ENCODE data around the gene TEAD4.
A peak's percentile ranks its signal among the peaks of the same experiment; 100 is the strongest.

Gene TEAD4

GRCh38 chr12:2959192-2959504 is at the start of gene TEAD4:
TSS of gene TEAD4 (plus strand) at chr12:2959397.
- no peak for DNase-seq

GRCh38 chr12:2912216-2912575 is 47.0 kb upstream of the TEAD4 start:
- no peak for DNase-seq

- no peak for DNase-seq
These were observed 39.9 kb upstream of the TEAD4 start for GRCh38 chr12:2919249-2919648.

GRCh38 chr12:2922329-2922728 is 36.9 kb upstream of the TEAD4 start:
- no peak for DNase-seq

- DNase-seq, result no peak
These were observed 36.1 kb upstream of the TEAD4 start for GRCh38 chr12:2923057-2923456.

- no peak for DNase-seq
These were observed 35.2 kb upstream of the TEAD4 start for GRCh38 chr12:2924019-2924418.

- peak; percentile 13 for DNase-seq
These were observed 33.7 kb upstream of the TEAD4 start for GRCh38 chr12:2925322-2925995.

- DNase-seq, result no peak
These were observed 28.3 kb upstream of the TEAD4 start for GRCh38 chr12:2930865-2931264.

- no peak for DNase-seq
These were observed 25.6 kb upstream of the TEAD4 start for GRCh38 chr12:2933586-2933985.

- no peak for DNase-seq
These were observed 24.8 kb upstream of the TEAD4 start for GRCh38 chr12:2934371-2934770.

- DNase-seq, result no peak
These were observed 22.9 kb upstream of the TEAD4 start for GRCh38 chr12:2936301-2936700.

- DNase-seq, result no peak
These were observed 21.7 kb upstream of the TEAD4 start for GRCh38 chr12:2937500-2937899.

- no peak for DNase-seq
These were observed 20.0 kb upstream of the TEAD4 start for GRCh38 chr12:2939191-2939590.

- DNase-seq, result no peak
These were observed 18.6 kb upstream of the TEAD4 start for GRCh38 chr12:2940564-2940963.

GRCh38 chr12:2941524-2941923 is 17.7 kb upstream of the TEAD4 start:
- DNase-seq, result no peak

- peak; percentile 61 for DNase-seq
These were observed 14.7 kb upstream of the TEAD4 start for GRCh38 chr12:2944401-2945047.

GRCh38 chr12:2949411-2949810 is 9.8 kb upstream of the TEAD4 start:
- no peak for DNase-seq

GRCh38 chr12:2955888-2956287 is 3.3 kb upstream of the TEAD4 start:
- DNase-seq, result no peak

GRCh38 chr12:2957816-2958431 is 1.3 kb upstream of the TEAD4 start:
- no peak for DNase-seq

- DNase-seq, result no peak
These were observed 585 bp upstream of the TEAD4 start for GRCh38 chr12:2958432-2959191.

GRCh38 chr12:2959505-2960389 is 550 bp downstream of the TEAD4 start:
- peak; percentile 27 for DNase-seq

GRCh38 chr12:2960390-2960956 is 1.3 kb downstream of the TEAD4 start:
- DNase-seq, result no peak
